ENCODE data around the gene NCOA7.

Gene NCOA7

GRCh38 chr6:125943528-125944433 lies 153.0 kb downstream of the NCOA7 start:
- Histone ChIP-seq H3K27me3 (replicated peaks; ENCODE audit: control insufficient read depth, insufficient read depth, low read length) (no peaks in the 10 kb centered on the region), H3K36me3 (ENCODE audit: control insufficient read depth, insufficient read depth, low read length) (no peaks in the 10 kb centered on the region), H3K4me3 (replicated peaks; ENCODE audit: low read depth, low read length) (no peak overlapping the region)
- DNase-seq (ENCODE audit: extremely low read depth, insufficient read length) = no peak
- TF ChIP-seq CTCF (IDR thresholded peaks at IDR 0.05; ENCODE audit: insufficient read depth, low read length, poor library complexity, severe bottlenecking) = no peak

GRCh38 chr6:125944434-125944816 lies 153.7 kb downstream of the NCOA7 start:
- Histone ChIP-seq H3K36me3 (ENCODE audit: control insufficient read depth, insufficient read depth, low read length) (no peaks in the 10 kb centered on the region), H3K27me3 (replicated peaks; ENCODE audit: control insufficient read depth, insufficient read depth, low read length) (no peaks in the 10 kb centered on the region), H3K4me3 (replicated peaks; ENCODE audit: low read depth, low read length) (no peak overlapping the region)
- no peak for DNase-seq (ENCODE audit: extremely low read depth, insufficient read length)
- no peak for TF ChIP-seq CTCF (IDR thresholded peaks at IDR 0.05; ENCODE audit: insufficient read depth, low read length, poor library complexity, severe bottlenecking)

- no peak overlapping the region for H3K4me3 ChIP-seq (replicated peaks; ENCODE audit: low read depth, low read length)
Measured at GRCh38 chr6:125944896-125945295, 154.1 kb downstream of the NCOA7 start.

GRCh38 chr6:125945378-125946141 lies 154.8 kb downstream of the NCOA7 start:
- no peaks in the 10 kb centered on the region for H3K36me3 ChIP-seq (ENCODE audit: control insufficient read depth, insufficient read depth, low read length)
- no peaks in the 10 kb centered on the region for H3K27me3 ChIP-seq (replicated peaks; ENCODE audit: control insufficient read depth, insufficient read depth, low read length)
- no peak overlapping the region for H3K4me3 ChIP-seq (replicated peaks; ENCODE audit: low read depth, low read length)
- no peak for TF ChIP-seq CTCF (IDR thresholded peaks at IDR 0.05; ENCODE audit: insufficient read depth, low read length, poor library complexity, severe bottlenecking)
- no peak for DNase-seq (ENCODE audit: extremely low read depth, insufficient read length)

More at GRCh38 chr6:125944896-125945295, 154.1 kb downstream of the NCOA7 start:
- Histone ChIP-seq H3K36me3 (ENCODE audit: control insufficient read depth, insufficient read depth, low read length) (no peaks in the 10 kb centered on the region), H3K27me3 (replicated peaks; ENCODE audit: control insufficient read depth, insufficient read depth, low read length) (no peaks in the 10 kb centered on the region)
- no peak for DNase-seq (ENCODE audit: extremely low read depth, insufficient read length)
- TF ChIP-seq CTCF (IDR thresholded peaks at IDR 0.05; ENCODE audit: insufficient read depth, low read length, poor library complexity, severe bottlenecking) = no peak

- no peak overlapping the region for H3K4me3 ChIP-seq (replicated peaks; ENCODE audit: low read depth, low read length)
- H3K27me3 ChIP-seq (replicated peaks; ENCODE audit: control insufficient read depth, insufficient read depth, low read length) = no peaks in the 10 kb centered on the region
- no peak for TF ChIP-seq CTCF (IDR thresholded peaks at IDR 0.05; ENCODE audit: insufficient read depth, low read length, poor library complexity, severe bottlenecking)
- H3K36me3 ChIP-seq (ENCODE audit: control insufficient read depth, insufficient read depth, low read length) = no peaks in the 10 kb centered on the region
- DNase-seq (ENCODE audit: extremely low read depth, insufficient read length) = no peak
Measured at GRCh38 chr6:125947615-125948014, 156.9 kb downstream of the NCOA7 start.
